ENCODE measurements around the gene MMP19.

DNA sequence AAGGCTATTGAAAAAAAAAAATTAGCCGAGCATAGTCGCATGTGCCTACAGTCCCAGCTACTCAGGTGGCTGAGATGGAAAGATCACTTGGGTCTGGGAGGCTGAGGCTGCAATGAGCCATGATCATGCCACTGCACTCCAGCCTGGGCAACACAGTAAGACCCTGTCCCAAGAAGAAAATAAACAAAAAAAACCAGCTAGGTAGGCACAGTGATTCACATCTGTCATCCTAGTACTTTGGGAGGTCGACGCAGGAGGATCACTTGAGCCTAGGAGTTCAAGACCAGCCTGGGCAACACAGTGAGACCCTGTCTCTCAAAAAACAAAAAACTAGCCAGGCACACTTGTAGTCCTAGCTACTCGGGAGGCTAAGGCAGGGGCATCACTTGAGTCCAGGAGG lies 33.5 kb downstream of the MMP19 start:
- no peak for TF ChIP-seq CTCF (IDR thresholded peaks at IDR 0.05)
- TF ChIP-seq POLR2A (IDR thresholded peaks at IDR 0.05), result no peak
